Activated CD8-positive, alpha-beta T cell treated with anti-CD3 and anti-CD28 coated beads, Interleukin-2, amount 10 ng/mL, durations not matched to agents 7 days and 5 days (primary cell): ENCODE measurements around the gene CEP57L1. TPM values are rescaled to one million over a fixed set of nuclear protein-coding genes. Genes with fewer than 3 reads are reported as not detected.
"Not testable (repeated sequence)": the region's sequence is repeated elsewhere in the genome, so short reads cannot be mapped to it uniquely, and the experiment has no call there.

ENCODE experiments used
- ATAC-seq: fragments of 150-1000 bp; cut with Tn5 transposase; one replicate; pipeline ENCODE4 v1.10.0; 2021; ENCODE audit warnings: moderate library complexity
- CTCF ChIA-PET: fragments of 350-600 bp; sonication (Branson Sonifier 250); formaldehyde crosslinking; loops from one replicate; lab custom pipeline; 2021; ENCODE audit warnings: antibody characterized with exemption; lab: Charles Lee
- POLR2A ChIA-PET: fragments of 350-600 bp; sonication (Branson Sonifier 250); formaldehyde crosslinking; loops from one replicate; lab custom pipeline; 2021; ENCODE audit warnings: antibody characterized with exemption; lab: Charles Lee
- DNase-seq: peaks from one replicate; pipeline ENCODE4 v3.0.0-alpha.2; 2020
- H3K27ac Mint-ChIP-seq: one replicate; pipeline ENCODE4 v1.8.0; 2021; ENCODE audit warnings: mild to moderate bottlenecking, mixed read lengths
- H3K27me3 Mint-ChIP-seq: one replicate; pipeline ENCODE4 v1.8.0; 2021; ENCODE audit warnings: low read depth, mixed read lengths
- H3K36me3 Mint-ChIP-seq: one replicate; pipeline ENCODE4 v1.8.0; 2021; ENCODE audit warnings: low read depth, mixed read lengths
- H3K4me1 Mint-ChIP-seq: one replicate; pipeline ENCODE4 v1.8.0; 2021; ENCODE audit warnings: low read depth, mixed read lengths
- H3K4me3 Mint-ChIP-seq: one replicate; pipeline ENCODE4 v1.8.0; 2021; ENCODE audit warnings: mild to moderate bottlenecking, mixed read lengths
- H3K9me3 Mint-ChIP-seq: one replicate; pipeline ENCODE4 v1.8.0; 2022; ENCODE audit warnings: mixed read lengths; ENCODE audit not compliant: insufficient read depth
- total RNA-seq, 2 experiments: library from RNA; stranded (reverse); gene quantifications; one replicate each; pipeline ENCODE4 v1.2.3, GENCODE V29; 2021

Gene CEP57L1
- total RNA-seq, 2 experiments from 2014 or later, result 25.2 to 25.3 TPM

DNA sequence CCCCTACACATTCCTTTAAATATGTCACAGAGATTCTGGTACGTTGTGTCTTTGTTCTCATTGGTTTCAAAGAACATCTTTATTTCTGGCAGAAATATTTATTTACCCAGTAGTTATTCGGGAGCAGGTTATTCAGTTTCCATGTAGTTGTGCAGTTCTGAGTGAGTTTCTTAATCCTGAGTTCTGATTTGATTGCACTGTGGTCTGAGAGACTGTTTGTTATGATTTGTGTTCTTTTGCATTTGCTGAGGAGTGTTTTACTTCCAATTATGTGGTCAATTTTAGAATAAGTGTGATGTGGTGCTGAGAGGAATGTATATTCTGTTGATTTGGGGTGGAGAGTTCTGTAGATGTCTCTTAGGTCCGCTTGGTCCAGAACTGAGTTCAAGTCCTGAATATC lies 17.4 kb downstream of the CEP57L1 start:
- peaks cover 14% of the 10 kb centered on the region for H3K36me3 Mint-ChIP-seq
- H3K27me3 Mint-ChIP-seq, H3K9me3 Mint-ChIP-seq, CTCF ChIA-PET, POLR2A ChIA-PET, DNase-seq, H3K4me1 Mint-ChIP-seq, ATAC-seq, H3K4me3 Mint-ChIP-seq: not testable (repeated sequence)
- peak overlapping the region; percentile 5 for H3K27ac Mint-ChIP-seq

DNA sequence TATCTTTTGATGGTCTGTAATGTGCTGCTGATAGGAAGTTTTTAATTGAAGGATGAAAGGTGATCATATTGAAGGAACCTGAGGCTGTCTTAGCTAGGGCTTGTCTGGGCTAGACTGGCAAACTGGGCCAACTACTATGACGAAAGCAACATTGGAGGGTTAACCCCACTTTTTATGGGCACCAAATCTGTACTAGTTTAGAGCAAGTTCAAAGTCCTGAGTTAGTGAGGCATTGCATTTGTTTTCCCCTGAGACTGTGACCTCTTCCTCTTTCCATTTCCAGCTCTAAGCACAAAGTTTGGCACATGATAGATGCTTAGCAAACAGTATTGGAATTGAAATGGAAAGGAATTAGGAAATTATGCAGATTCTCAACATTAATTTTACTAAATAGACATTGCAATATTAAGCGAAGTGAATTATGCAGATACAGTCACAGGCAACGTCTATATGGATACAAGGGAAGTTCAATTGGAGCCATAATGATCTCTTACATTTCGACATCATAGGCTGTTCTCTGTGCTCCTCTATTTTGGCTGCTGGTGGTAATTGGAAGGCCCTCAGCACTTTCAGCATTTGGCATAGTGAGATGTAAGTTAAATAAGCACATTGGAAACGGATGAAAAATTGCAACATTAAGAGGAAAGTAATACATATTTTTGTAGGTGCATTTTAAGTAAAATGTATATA lies 22.2 kb downstream of the CEP57L1 start:
- Mint-ChIP-seq H3K27ac (no peak overlapping the region), H3K36me3 (no peaks in the 10 kb centered on the region), H3K27me3 (no peaks in the 10 kb centered on the region), H3K9me3 (no peaks in the 10 kb centered on the region), H3K4me1 (peaks cover 14% of the 10 kb centered on the region), H3K4me3 (no peak overlapping the region)
- DNase-seq (no peak), ATAC-seq (no peak)
- ChIA-PET CTCF (no interaction called here), POLR2A (no interaction called here)

GRCh38 chr6:109118337-109118736 lies 23.0 kb downstream of the CEP57L1 start:
- H3K27ac Mint-ChIP-seq, result no peak overlapping the region
- H3K36me3 Mint-ChIP-seq, result no peaks in the 10 kb centered on the region
- CTCF ChIA-PET, result no interaction called here
- POLR2A ChIA-PET, result no interaction called here
- no peak overlapping the region for H3K4me3 Mint-ChIP-seq
- no peaks in the 10 kb centered on the region for H3K9me3 Mint-ChIP-seq
- ATAC-seq (no peak), DNase-seq (no peak)
- H3K27me3 Mint-ChIP-seq, result no peaks in the 10 kb centered on the region
- peaks cover 12% of the 10 kb centered on the region for H3K4me1 Mint-ChIP-seq

GRCh38 chr6:109118871-109119354 lies 23.6 kb downstream of the CEP57L1 start:
- ATAC-seq, result no peak
- Mint-ChIP-seq H3K4me1 (peaks cover 12% of the 10 kb centered on the region), H3K27me3 (no peaks in the 10 kb centered on the region), H3K36me3 (peaks cover 3% of the 10 kb centered on the region), H3K9me3 (no peaks in the 10 kb centered on the region), H3K4me3 (no peak overlapping the region), H3K27ac (no peak overlapping the region)
- CTCF ChIA-PET, result no interaction called here
- POLR2A ChIA-PET, result no interaction called here
- DNase-seq, result no peak

GRCh38 chr6:109121411-109121810 lies 26.1 kb downstream of the CEP57L1 start:
- H3K36me3 Mint-ChIP-seq, result peaks cover 5% of the 10 kb centered on the region
- no peak overlapping the region for H3K4me3 Mint-ChIP-seq
- POLR2A ChIA-PET, result no interaction called here
- peaks cover 12% of the 10 kb centered on the region for H3K4me1 Mint-ChIP-seq
- DNase-seq (no peak), ATAC-seq (no peak)
- CTCF ChIA-PET, result no interaction called here
- no peaks in the 10 kb centered on the region for H3K9me3 Mint-ChIP-seq
- no peaks in the 10 kb centered on the region for H3K27me3 Mint-ChIP-seq
- H3K27ac Mint-ChIP-seq, result no peak overlapping the region

- Mint-ChIP-seq H3K27me3 (no peaks in the 10 kb centered on the region), H3K9me3 (no peaks in the 10 kb centered on the region), H3K27ac (no peak overlapping the region), H3K4me3 (no peak overlapping the region), H3K4me1 (peaks cover 12% of the 10 kb centered on the region), H3K36me3 (peaks cover 6% of the 10 kb centered on the region)
- ATAC-seq (no peak), DNase-seq (no peak)
- ChIA-PET POLR2A (no interaction called here), CTCF (no interaction called here)
These were observed 28.9 kb downstream of the CEP57L1 start for GRCh38 chr6:109124219-109124618.

GRCh38 chr6:109125504-109125903 lies 30.2 kb downstream of the CEP57L1 start:
- peaks cover 12% of the 10 kb centered on the region for H3K36me3 Mint-ChIP-seq
- no peaks in the 10 kb centered on the region for H3K9me3 Mint-ChIP-seq
- no peak for ATAC-seq
- POLR2A ChIA-PET, result no interaction called here
- CTCF ChIA-PET, result no interaction called here
- DNase-seq, result no peak
- no peaks in the 10 kb centered on the region for H3K27me3 Mint-ChIP-seq
- H3K27ac Mint-ChIP-seq, result no peak overlapping the region
- peaks cover 6% of the 10 kb centered on the region for H3K4me1 Mint-ChIP-seq
- no peak overlapping the region for H3K4me3 Mint-ChIP-seq

- Mint-ChIP-seq H3K9me3 (no peaks in the 10 kb centered on the region), H3K27ac (no peak overlapping the region), H3K27me3 (no peaks in the 10 kb centered on the region), H3K36me3 (peaks cover 19% of the 10 kb centered on the region), H3K4me1 (no peaks in the 10 kb centered on the region), H3K4me3 (no peak overlapping the region)
- POLR2A ChIA-PET, result no interaction called here
- CTCF ChIA-PET, result no interaction called here
- no peak for ATAC-seq
- no peak for DNase-seq
These were observed 34.8 kb downstream of the CEP57L1 start for GRCh38 chr6:109130065-109130464.

DNA sequence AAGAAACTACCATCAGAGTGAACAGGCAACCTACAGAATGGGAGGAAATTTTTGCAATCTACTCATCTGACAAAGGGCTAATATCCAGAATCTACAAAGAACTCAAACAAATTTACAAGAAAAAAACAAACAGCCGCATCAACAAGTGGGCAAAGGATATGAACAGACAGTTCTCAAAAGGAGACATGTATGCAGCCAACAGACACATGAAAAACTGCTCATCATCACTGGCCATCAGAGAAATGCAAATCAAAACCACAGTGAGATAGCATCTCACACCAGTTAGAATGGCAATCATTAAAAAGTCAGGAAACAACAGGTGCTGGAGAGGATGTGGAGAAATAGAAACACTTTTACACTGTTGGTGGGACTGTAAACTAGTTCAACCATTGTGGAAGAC lies 40.3 kb downstream of the CEP57L1 start:
- POLR2A ChIA-PET, H3K9me3 Mint-ChIP-seq, H3K4me3 Mint-ChIP-seq, DNase-seq, H3K27me3 Mint-ChIP-seq, H3K27ac Mint-ChIP-seq, CTCF ChIA-PET, ATAC-seq, H3K4me1 Mint-ChIP-seq: not testable (repeated sequence)
- peaks cover 15% of the 10 kb centered on the region for H3K36me3 Mint-ChIP-seq

DNA sequence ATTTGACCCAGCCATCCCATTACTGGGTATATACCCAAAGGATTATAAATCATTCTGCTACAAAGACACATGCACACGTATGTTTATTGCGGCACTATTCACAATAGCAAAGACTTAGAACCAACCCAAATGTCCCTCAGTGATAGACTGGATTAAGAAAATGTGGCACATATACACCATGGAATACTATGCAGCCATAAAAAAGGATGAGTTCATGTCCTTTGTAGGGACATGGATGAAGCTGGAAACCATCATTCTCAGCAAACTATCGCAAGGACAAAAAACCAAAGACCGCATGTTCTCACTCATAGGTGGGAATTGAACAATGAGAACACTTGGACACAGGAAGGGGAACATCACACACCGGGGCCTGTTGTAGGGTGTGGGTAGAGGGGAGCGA lies 40.7 kb downstream of the CEP57L1 start:
- DNase-seq, CTCF ChIA-PET, H3K4me1 Mint-ChIP-seq, H3K4me3 Mint-ChIP-seq, H3K27me3 Mint-ChIP-seq, H3K9me3 Mint-ChIP-seq, POLR2A ChIA-PET, ATAC-seq, H3K27ac Mint-ChIP-seq: not testable (repeated sequence)
- H3K36me3 Mint-ChIP-seq, result peaks cover 15% of the 10 kb centered on the region

DNA sequence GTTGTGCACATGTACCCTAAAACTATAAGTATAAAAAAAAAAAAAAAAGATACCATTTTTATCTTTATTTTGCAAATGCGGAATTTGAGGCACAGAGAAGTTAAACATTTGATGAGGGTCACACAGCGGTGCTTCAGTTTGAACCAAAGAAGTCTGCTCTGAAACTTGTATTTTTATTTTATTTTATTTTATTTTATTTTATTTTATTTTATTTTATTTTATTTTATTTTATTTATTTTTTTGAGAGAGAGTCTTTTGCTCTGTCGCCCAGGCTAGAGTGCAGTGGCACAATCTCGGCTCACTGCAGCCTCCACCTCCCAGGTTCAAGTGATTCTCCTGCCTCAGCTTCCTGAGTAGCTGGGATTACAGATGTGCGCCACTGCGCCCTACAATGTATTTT lies 41.2 kb downstream of the CEP57L1 start:
- DNase-seq, H3K9me3 Mint-ChIP-seq, POLR2A ChIA-PET, ATAC-seq, CTCF ChIA-PET, H3K4me3 Mint-ChIP-seq, H3K27me3 Mint-ChIP-seq, H3K27ac Mint-ChIP-seq, H3K4me1 Mint-ChIP-seq: not testable (repeated sequence)
- peaks cover 15% of the 10 kb centered on the region for H3K36me3 Mint-ChIP-seq

DNA sequence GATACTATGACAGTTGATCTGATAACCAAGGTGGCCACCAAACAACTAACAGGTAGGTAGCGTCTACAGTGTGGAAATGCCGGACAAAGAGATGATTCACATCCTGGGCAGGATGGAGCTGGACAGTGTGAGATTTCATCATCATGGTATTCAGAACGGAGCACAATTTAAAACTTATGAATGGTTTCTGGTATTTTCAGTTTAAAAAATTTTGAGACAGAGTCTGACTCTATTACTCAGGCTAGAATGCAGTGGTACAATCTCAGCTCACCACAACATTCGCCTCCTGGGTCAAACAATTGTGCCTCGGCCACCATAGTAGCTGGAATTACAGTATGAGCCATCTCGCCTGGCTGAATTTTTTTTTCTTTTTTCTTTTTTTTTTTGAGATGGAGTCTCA lies 43.8 kb downstream of the CEP57L1 start:
- H3K27me3 Mint-ChIP-seq, result no peaks in the 10 kb centered on the region
- POLR2A ChIA-PET, result no interaction called here
- peaks cover 9% of the 10 kb centered on the region for H3K36me3 Mint-ChIP-seq
- CTCF ChIA-PET, result no interaction called here
- H3K4me3 Mint-ChIP-seq, result no peak overlapping the region
- no peak overlapping the region for H3K27ac Mint-ChIP-seq
- DNase-seq, result no peak
- peaks cover 3% of the 10 kb centered on the region for H3K4me1 Mint-ChIP-seq
- ATAC-seq, result no peak
- H3K9me3 Mint-ChIP-seq, result no peaks in the 10 kb centered on the region

- peaks cover 11% of the 10 kb centered on the region for H3K36me3 Mint-ChIP-seq
- H3K9me3 Mint-ChIP-seq, H3K4me1 Mint-ChIP-seq, H3K27me3 Mint-ChIP-seq, CTCF ChIA-PET, DNase-seq, ATAC-seq, POLR2A ChIA-PET, H3K4me3 Mint-ChIP-seq, H3K27ac Mint-ChIP-seq: not testable (repeated sequence)
These were observed 46.8 kb downstream of the CEP57L1 start for GRCh38 chr6:109142067-109142466.
